Progenitor cell of endocrine pancreas (in vitro differentiated cells): ENCODE results near the gene DDT. TPM values are rescaled to one million over a fixed set of nuclear protein-coding genes. Genes with fewer than 3 reads are reported as not detected.
"Not testable (repeated sequence)": the region's sequence is repeated elsewhere in the genome, so short reads cannot be mapped to it uniquely, and the experiment has no call there.

Source experiments
- DNase-seq: peaks from one replicate; pipeline ENCODE4 v3.0.0; 2021; ENCODE audit warnings: low spot score; ENCODE audit not compliant: unreplicated experiment
- H3K27ac Mint-ChIP-seq: 2 replicates; pipeline ENCODE4 v1.8.0; 2021; ENCODE audit warnings: mild to moderate bottlenecking, moderate library complexity, mixed read lengths
- H3K27me3 Mint-ChIP-seq: 2 replicates; pipeline ENCODE4 v1.8.0; 2021; ENCODE audit warnings: mixed read lengths
- H3K36me3 Mint-ChIP-seq: 2 replicates; pipeline ENCODE4 v1.8.0; 2022; ENCODE audit warnings: mixed read lengths; ENCODE audit not compliant: insufficient read depth
- H3K4me1 Mint-ChIP-seq: 2 replicates; pipeline ENCODE4 v1.8.0; 2021; ENCODE audit warnings: low read depth, mixed read lengths
- H3K4me3 Mint-ChIP-seq: 2 replicates; pipeline ENCODE4 v1.8.0; 2021; ENCODE audit warnings: low read depth, mild to moderate bottlenecking, moderate library complexity, mixed read lengths
- H3K9me3 Mint-ChIP-seq: 2 replicates; pipeline ENCODE4 v1.8.0; 2021; ENCODE audit warnings: low read depth, mixed read lengths
- long read RNA-seq: library from polyadenylated mRNA; unstranded; transcript quantifications from one replicate; pipeline ENCODE4 v2.0.0, GENCODE V29; 2020
- total RNA-seq: library from RNA; stranded (reverse); gene quantifications from 2 replicates; pipeline ENCODE4 v1.2.1, GENCODE V29; 2021
- TF ChIP-seq, protein P1 (sequence below): fragments of 200-600 bp; sonication (generic); IDR thresholded peaks from one replicate; pipeline ENCODE4 v1.5.0; 2021; ENCODE audit warnings: antibody characterized with exemption, mild to moderate bottlenecking; ENCODE audit not compliant: unreplicated experiment

Gene DDT
- 93.3 and 102 TPM in 2 replicates for total RNA-seq
- long read RNA-seq, transcript DDT-206 (2 exons, 1,048 nt): minor isoform, 5 of 23 reads
- long read RNA-seq, transcript DDT-202 (3 exons, 713 nt): major isoform, 12 of 23 reads
- long read RNA-seq, partial matches to known transcripts: 0 of 23 reads
- long read RNA-seq, other reads (novel, unspliced or antisense): 6 of 23 reads

DNA sequence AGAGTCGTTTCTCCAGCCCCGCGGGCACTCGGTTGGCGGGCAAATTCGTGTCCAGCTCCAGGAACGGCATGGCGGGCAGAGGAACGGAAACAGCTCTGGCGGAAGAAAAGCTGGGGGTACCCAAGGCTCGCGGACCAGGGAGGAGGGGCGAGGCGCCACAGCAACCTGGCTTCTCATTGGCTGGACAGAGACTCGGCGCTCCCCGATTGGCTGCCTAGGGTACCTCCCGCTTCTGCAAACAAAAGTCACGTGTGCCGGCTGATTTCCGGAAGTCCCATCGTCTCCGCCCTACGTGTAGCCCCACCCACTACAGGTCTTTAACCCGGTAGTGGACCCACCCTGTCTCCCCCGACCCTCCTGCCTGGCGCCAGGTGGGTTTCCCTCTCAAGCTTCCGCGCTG, at the start of gene DDT:
Gene DDT, minus strand, starts transcription at position 97 of the 400 bp plus-strand sequence. Its CDS starts 27 bp downstream, at position 70.
- H3K4me3 Mint-ChIP-seq, H3K27me3 Mint-ChIP-seq, DNase-seq, H3K27ac Mint-ChIP-seq, H3K4me1 Mint-ChIP-seq, H3K9me3 Mint-ChIP-seq: not testable (repeated sequence)
- H3K36me3 Mint-ChIP-seq: peaks cover 11% of the 10 kb centered on the region

- TF ChIP-seq, protein P1, sequence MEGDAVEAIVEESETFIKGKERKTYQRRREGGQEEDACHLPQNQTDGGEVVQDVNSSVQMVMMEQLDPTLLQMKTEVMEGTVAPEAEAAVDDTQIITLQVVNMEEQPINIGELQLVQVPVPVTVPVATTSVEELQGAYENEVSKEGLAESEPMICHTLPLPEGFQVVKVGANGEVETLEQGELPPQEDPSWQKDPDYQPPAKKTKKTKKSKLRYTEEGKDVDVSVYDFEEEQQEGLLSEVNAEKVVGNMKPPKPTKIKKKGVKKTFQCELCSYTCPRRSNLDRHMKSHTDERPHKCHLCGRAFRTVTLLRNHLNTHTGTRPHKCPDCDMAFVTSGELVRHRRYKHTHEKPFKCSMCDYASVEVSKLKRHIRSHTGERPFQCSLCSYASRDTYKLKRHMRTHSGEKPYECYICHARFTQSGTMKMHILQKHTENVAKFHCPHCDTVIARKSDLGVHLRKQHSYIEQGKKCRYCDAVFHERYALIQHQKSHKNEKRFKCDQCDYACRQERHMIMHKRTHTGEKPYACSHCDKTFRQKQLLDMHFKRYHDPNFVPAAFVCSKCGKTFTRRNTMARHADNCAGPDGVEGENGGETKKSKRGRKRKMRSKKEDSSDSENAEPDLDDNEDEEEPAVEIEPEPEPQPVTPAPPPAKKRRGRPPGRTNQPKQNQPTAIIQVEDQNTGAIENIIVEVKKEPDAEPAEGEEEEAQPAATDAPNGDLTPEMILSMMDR: no peak
- no peak overlapping the region for H3K4me3 Mint-ChIP-seq
- H3K27ac Mint-ChIP-seq: no peak overlapping the region
- no peak for DNase-seq
- H3K36me3 Mint-ChIP-seq: peaks cover 9% of the 10 kb centered on the region
- H3K27me3 Mint-ChIP-seq: no peaks in the 10 kb centered on the region
- H3K9me3 Mint-ChIP-seq: peaks cover 4% of the 10 kb centered on the region
- peaks cover 10% of the 10 kb centered on the region for H3K4me1 Mint-ChIP-seq
Measured at GRCh38 chr22:24023204-24023789, 49.1 kb upstream of the DDT start.

DNA sequence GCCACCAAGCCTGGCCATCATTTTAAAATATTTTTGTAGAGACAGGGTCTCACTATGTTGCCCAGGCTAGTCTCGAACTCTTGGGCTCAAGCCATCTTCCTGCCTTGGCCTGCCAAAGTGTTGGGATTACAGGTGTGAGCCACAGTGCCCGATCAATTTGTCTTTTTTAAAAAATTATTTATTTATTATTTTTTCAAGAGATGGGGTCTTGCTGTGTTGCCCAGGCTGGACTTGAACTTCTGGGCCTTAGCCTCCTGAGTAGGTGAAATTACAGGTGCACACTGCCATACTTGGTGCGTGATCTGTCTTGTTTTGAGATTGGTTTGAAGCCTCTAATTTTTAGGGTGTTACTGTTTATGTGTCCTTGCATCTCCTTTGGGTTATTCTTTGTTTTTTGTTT, 47.1 kb upstream of the DDT start:
- Mint-ChIP-seq H3K9me3 (peaks cover 4% of the 10 kb centered on the region), H3K4me3 (no peak overlapping the region), H3K36me3 (peaks cover 11% of the 10 kb centered on the region), H3K4me1 (peaks cover 6% of the 10 kb centered on the region), H3K27me3 (no peaks in the 10 kb centered on the region), H3K27ac (peak overlapping the region; percentile 33)
- TF ChIP-seq, protein P1: no peak
- no peak for DNase-seq

- Mint-ChIP-seq H3K36me3 (peaks cover 6% of the 10 kb centered on the region), H3K4me3 (no peak overlapping the region), H3K27ac (no peak overlapping the region), H3K27me3 (no peaks in the 10 kb centered on the region), H3K9me3 (no peaks in the 10 kb centered on the region), H3K4me1 (peaks cover 10% of the 10 kb centered on the region)
- no peak for DNase-seq
- TF ChIP-seq, protein P1: no peak
Measured at GRCh38 chr22:24016156-24016555, 41.9 kb upstream of the DDT start.

DNA sequence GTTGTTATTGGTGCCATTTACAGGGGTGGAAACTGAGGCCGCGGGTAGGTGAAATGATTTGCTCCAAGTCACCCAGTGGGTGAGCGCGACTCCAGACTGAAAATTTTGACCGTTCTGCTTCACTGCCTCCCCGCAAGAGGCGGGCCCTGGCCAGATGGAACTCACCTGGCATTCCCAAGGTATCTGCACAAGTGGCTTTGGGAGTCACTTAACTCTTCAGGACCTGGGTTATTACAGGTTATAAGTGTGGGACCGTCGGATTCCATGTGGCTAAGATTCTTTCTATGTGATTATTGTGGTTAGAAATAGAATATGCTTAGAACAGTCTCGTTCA, 37.5 kb upstream of the DDT start:
- Mint-ChIP-seq H3K27me3 (peaks cover 1% of the 10 kb centered on the region), H3K27ac (peak overlapping the region; percentile 96), H3K36me3 (no peaks in the 10 kb centered on the region), H3K4me1 (peaks cover 22% of the 10 kb centered on the region), H3K4me3 (peak overlapping the region; percentile 87), H3K9me3 (peaks cover 4% of the 10 kb centered on the region)
- TF ChIP-seq, protein P1: no peak
- no peak for DNase-seq

GRCh38 chr22:24010018-24010391, 35.8 kb upstream of the DDT start:
- Mint-ChIP-seq H3K4me1 (peaks cover 22% of the 10 kb centered on the region), H3K27ac (peak overlapping the region; percentile 22), H3K36me3 (no peaks in the 10 kb centered on the region), H3K4me3 (peak overlapping the region; percentile 52), H3K9me3 (peaks cover 4% of the 10 kb centered on the region), H3K27me3 (peaks cover 3% of the 10 kb centered on the region)
- no peak for DNase-seq
- TF ChIP-seq, protein P1: no peak
